ENCODE results near the gene CPT1A. TPM values are rescaled to one million over a fixed set of nuclear protein-coding genes. Genes with fewer than 3 reads are reported as not detected.

The CPT1A gene
- total and polyA plus RNA-seq, 7 donors, result 8.6 to 29.2 (median 12.9) TPM

DNA sequence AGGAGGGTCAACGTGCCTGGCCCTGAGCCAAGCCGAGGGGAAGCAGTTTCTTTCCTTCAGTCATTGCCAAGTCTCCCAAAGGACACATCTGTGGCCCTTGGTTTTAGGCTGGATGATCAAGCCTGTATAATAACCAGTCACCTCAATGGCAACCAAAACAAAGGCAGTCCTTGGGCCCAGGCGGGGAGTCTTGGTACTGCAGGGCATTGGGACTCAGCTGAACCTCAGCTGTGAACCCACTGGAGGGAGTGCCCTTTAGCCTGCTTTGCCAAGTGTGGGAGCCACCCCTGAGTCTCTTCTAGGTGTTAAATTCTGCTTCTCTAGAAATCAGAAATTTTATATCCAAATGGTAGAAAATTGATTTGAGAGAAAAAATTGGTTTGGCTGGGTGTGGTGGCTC lies 36.9 kb downstream of the CPT1A start:
- H3K4me1 ChIP-seq, result peaks cover 7% of the 10 kb centered on the region
- whole genome bisulfite sequencing, 3 donors, result 63 to 69% (median 66%) methylated on average over 3 of the region's 3 CpGs
- no peak overlapping the region for H3K27ac ChIP-seq
- DNase-seq (no peak), ATAC-seq (no peak)
- no peak for TF ChIP-seq CTCF (IDR thresholded peaks at IDR 0.05)
- H3K9me3 ChIP-seq, result no peaks in the 10 kb centered on the region
- intact Hi-C loops (cut with DNase I), result no loop called here
- H3K36me3 ChIP-seq (ENCODE audit: insufficient read depth in 1 of 2, low read depth in 1 of 2), result peaks cover 4 to 69% of the 10 kb centered on the region in 2 donors
- no peak overlapping the region for H3K4me3 ChIP-seq
- no peaks in the 10 kb centered on the region for H3K27me3 ChIP-seq (ENCODE audit: insufficient read depth in 3 of 3, low read length in 2 of 3)

DNA sequence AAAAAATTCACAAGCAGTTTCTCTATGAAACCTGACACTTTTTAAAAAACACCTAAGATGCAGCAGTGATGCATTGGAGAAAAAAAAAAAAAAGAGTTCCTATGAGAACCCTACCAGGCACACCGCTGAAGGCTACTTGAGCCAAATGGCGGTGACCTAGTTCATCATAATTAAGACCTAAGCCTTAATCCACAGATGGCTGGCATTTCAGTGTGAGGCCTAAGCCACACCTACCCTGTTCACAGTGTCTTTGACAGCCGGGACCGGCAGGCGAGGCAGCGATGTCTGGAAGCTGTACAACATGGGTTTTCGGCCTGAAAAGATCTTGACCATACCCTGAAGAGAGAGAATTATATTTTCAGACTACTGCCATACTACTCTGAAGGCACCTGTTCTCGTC lies 38.0 kb downstream of the CPT1A start:
- no peaks in the 10 kb centered on the region for H3K27me3 ChIP-seq (ENCODE audit: insufficient read depth in 3 of 3, low read length in 2 of 3)
- no peak for TF ChIP-seq CTCF (IDR thresholded peaks at IDR 0.05)
- 75 to 79% (median 78%) methylated on average over 8 of the region's 8 CpGs for WGBS, 3 donors
- ATAC-seq (no peak), DNase-seq (no peak)
- peaks cover 4 to 79% of the 10 kb centered on the region in 2 donors for H3K36me3 ChIP-seq (ENCODE audit: insufficient read depth in 1 of 2, low read depth in 1 of 2)
- no peak overlapping the region for H3K27ac ChIP-seq
- intact Hi-C loops (cut with DNase I), result no loop called here
- H3K4me1 ChIP-seq, result no peaks in the 10 kb centered on the region
- no peak overlapping the region for H3K4me3 ChIP-seq
- H3K9me3 ChIP-seq, result no peaks in the 10 kb centered on the region

GRCh38 chr11:68798221-68798813 lies 43.4 kb downstream of the CPT1A start:
- no peaks in the 10 kb centered on the region for H3K9me3 ChIP-seq

GRCh38 chr11:68796801-68797200 lies 44.9 kb downstream of the CPT1A start:
- no peak overlapping the region for H3K27ac ChIP-seq
- 79 to 83% (median 82%) methylated on average over 19 of the region's 19 CpGs for WGBS, 3 donors
- no peak for DNase-seq

More at GRCh38 chr11:68798221-68798813, 43.4 kb downstream of the CPT1A start:
- intact Hi-C loops (cut with DNase I), result no loop called here
- ATAC-seq (peak in 1 of 4 donors; percentile 51), DNase-seq (peak in 1 of 2 donors; percentile 67)
- H3K4me3 ChIP-seq, result no peak overlapping the region
- 68 to 75% (median 68%) methylated on average over 23 of the region's 23 CpGs for WGBS, 3 donors
- no peaks in the 10 kb centered on the region for H3K27me3 ChIP-seq (ENCODE audit: insufficient read depth in 3 of 3, low read length in 2 of 3)
- no peak overlapping the region for H3K27ac ChIP-seq
- TF ChIP-seq CTCF (IDR thresholded peaks at IDR 0.05), result peak; percentile 37
- H3K4me1 ChIP-seq, result no peaks in the 10 kb centered on the region
- H3K36me3 ChIP-seq (ENCODE audit: insufficient read depth in 1 of 2, low read depth in 1 of 2), result peaks cover 4 to 97% of the 10 kb centered on the region in 2 donors

More at GRCh38 chr11:68796801-68797200, 44.9 kb downstream of the CPT1A start:
- Histone ChIP-seq H3K4me3 (no peak overlapping the region), H3K36me3 (ENCODE audit: insufficient read depth in 1 of 2, low read depth in 1 of 2) (peaks cover 3 to 98% of the 10 kb centered on the region in 2 donors), H3K9me3 (no peaks in the 10 kb centered on the region), H3K4me1 (no peaks in the 10 kb centered on the region), H3K27me3 (ENCODE audit: insufficient read depth in 3 of 3, low read length in 2 of 3) (no peaks in the 10 kb centered on the region)
- intact Hi-C loops (cut with DNase I), result no loop called here
- no peak for TF ChIP-seq CTCF (IDR thresholded peaks at IDR 0.05)
- ATAC-seq, result no peak
